LNCAP (cell line): ENCODE measurements around the gene USP6NL.

Experiments
- TF ChIP-seq, protein P1 (sequence below): fragments of 450-650 bp; IDR thresholded peaks from 2 replicates; pipeline ENCODE4 v1.5.1; 2017; ENCODE audit warnings: mild to moderate bottlenecking

USP6NL gene

GRCh38 chr10:11510736-11511135 is 100.7 kb downstream of the USP6NL start:
- TF ChIP-seq, protein P1, sequence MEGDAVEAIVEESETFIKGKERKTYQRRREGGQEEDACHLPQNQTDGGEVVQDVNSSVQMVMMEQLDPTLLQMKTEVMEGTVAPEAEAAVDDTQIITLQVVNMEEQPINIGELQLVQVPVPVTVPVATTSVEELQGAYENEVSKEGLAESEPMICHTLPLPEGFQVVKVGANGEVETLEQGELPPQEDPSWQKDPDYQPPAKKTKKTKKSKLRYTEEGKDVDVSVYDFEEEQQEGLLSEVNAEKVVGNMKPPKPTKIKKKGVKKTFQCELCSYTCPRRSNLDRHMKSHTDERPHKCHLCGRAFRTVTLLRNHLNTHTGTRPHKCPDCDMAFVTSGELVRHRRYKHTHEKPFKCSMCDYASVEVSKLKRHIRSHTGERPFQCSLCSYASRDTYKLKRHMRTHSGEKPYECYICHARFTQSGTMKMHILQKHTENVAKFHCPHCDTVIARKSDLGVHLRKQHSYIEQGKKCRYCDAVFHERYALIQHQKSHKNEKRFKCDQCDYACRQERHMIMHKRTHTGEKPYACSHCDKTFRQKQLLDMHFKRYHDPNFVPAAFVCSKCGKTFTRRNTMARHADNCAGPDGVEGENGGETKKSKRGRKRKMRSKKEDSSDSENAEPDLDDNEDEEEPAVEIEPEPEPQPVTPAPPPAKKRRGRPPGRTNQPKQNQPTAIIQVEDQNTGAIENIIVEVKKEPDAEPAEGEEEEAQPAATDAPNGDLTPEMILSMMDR = no peak

DNA sequence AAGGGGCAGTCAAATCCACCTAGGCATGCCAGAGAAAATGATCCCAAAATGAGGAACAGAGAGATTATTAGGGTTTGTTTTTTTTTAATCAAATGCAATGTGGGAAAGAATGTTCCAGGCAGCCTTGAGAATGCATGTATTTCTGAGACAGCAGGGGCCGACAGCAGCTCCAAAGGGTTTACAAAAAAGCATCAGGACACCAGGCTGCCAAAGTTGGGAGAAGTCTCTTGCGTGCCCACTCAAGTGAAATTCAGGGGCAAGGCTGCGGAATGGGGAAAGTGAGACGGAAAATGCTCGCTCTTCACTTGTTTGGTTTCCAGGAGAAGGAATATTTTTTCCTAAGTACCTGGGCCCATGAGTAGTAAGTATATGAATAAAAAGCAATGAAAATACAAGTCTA is 101.2 kb downstream of the USP6NL start:
- TF ChIP-seq, protein P1 = no peak

DNA sequence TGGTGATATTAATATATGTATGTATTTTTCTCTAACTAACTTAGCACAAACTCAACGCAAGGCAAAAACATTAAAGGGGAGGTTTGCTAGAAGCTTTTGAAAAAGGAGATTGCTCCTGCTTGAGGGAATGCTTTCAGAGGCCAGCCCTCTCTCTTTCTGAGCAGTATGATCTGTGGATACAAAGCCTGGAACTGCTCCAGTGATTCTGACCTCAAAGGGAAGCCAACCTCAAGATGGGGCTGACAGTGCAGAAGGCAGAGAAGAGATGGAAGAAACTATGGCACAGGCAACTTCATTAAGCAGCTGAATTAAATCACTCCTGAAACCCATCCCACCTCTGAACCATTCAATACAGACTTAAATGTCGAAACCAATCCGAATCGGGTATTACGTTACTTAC is 102.4 kb downstream of the USP6NL start:
- TF ChIP-seq, protein P1 = no peak

- TF ChIP-seq, protein P1 = no peak
Measured at GRCh38 chr10:11506247-11506789, 105.1 kb downstream of the USP6NL start.

GRCh38 chr10:11505639-11506038 is 105.8 kb downstream of the USP6NL start:
- TF ChIP-seq, protein P1 = no peak

GRCh38 chr10:11504566-11505285 is 106.7 kb downstream of the USP6NL start:
- TF ChIP-seq, protein P1 = no peak

DNA sequence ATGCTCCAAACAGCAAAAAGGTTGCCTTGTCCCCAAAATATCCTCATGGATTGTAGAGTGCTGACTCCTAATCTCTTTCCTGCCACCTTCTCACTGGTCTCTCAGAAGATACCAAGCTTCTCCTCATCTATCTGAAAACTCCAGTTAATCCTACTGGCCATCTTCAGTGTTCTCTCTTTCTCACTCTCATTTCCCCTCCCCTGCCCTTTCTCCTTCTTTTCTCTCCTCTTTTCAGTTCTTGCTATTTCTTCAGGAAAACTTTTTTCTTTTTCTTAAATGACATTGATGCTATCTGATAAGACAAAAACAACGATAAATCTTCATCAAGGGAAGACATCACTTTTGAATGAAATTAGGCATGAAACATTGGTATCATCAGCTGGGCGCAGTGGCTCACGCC is 109.8 kb downstream of the USP6NL start:
- TF ChIP-seq, protein P1 = no peak
